Measurements from ENCODE around the gene PRR13.

PRR13 gene

DNA sequence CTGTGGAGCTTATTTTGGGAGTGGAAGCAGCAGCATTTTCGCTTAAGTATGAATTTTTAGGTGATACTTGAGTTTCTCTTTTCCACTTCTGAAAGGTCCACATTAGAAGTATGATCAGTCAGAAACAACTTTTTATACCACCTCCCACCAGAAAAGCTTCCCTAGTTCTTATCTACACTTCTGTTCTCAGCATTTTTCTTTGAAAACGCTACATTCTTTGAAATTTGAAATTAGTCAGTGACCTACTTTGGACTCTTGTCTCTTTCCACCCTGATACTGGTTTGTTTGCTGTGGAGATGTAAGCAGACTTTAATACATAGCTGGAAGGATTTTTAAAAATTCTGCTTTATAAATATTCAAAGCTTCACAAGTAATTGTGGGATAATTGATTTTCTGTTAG is 32.5 kb downstream of the PRR13 start:
- DNase-seq: no peak

DNA sequence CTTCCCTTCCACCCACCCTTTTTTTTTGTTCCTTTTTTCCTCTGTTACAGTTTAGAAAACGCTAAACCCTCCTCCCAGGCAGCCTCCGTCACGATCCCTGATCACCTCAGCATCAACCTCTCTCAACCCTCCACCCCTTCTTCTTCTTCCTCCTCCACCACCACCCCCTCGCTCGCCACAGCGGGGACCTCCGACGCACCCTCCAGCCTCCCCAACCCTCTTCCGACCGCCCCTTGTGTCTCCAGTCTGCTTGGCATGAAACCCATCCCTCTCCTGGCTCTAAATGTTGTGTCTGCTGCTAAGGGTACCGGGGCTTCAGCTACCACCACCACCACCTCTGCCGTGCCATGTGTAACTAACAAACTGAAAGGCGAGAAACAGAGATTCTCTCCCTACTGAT is 33.3 kb downstream of the PRR13 start:
- no peak for DNase-seq

GRCh38 chr12:53476769-53477209 is 35.3 kb downstream of the PRR13 start:
- peak; percentile 46 for DNase-seq

GRCh38 chr12:53478865-53479264 is 37.3 kb downstream of the PRR13 start:
- DNase-seq: no peak

DNA sequence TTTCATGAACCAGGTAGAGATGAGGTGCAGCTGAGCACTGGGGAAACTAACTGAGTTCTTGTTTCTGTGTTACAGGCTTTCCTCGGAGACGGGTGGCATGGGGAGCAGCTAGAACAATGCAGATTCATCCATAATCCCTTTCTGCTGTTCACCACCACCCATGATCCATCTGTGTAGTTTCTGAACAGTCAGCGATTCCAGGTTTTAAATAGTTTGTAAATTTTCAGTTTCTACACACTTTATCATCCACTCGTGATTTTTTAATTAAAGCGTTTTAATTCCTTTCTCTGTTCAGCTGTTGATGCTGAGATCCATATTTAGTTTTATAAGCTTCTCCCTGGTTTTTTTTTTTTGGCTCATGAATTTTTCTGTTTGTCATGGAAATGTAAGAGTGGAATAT is 37.8 kb downstream of the PRR13 start:
- no peak for DNase-seq

DNA sequence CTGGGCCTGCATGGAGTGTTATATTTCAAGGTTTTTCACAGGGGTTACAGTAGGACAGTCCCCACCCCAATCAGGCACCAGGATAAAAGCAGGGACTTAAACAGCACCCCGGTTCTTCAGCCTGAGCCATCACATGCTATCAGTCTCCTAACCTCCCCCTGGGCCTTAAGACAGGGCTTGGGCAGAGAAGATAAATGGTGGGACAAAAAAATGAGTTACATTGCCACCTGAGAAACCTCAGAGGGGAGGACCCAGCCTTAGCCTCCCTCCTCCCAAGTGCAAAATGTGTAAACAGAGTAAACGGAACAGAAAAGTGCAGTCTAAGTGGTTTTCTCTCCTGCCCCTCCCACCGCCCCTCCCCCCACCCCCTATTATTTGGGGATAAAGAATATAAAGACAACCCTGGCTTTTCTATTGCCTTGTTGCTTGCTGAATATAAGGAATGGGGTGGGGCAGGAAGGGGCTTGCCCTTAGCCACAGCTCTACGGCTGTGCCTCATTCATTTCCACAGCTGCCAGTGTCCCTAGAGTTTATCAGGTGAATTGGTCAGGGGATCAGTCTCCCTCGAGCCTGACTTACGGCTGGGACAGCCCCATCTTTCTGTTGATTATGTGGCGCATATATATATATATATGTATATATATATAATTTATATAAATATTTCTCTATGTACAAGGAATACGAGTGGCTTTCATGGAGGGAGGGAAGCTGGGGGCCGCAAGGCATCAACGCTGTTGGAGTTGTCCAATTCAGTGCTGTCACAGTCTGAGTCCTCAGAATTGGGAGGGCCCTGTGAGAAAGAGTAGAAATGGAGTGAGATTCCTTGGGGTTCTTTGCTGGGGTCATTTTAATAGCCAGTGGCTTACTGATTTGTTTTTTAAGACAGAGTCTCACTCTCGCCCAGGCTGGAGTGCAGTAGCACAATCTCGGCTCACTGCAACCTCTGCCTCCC is 39.2 kb downstream of the PRR13 start:
- no peak for DNase-seq

- DNase-seq: peak; percentile 51
Measured at GRCh38 chr12:53481458-53481857, 39.9 kb downstream of the PRR13 start.

DNA sequence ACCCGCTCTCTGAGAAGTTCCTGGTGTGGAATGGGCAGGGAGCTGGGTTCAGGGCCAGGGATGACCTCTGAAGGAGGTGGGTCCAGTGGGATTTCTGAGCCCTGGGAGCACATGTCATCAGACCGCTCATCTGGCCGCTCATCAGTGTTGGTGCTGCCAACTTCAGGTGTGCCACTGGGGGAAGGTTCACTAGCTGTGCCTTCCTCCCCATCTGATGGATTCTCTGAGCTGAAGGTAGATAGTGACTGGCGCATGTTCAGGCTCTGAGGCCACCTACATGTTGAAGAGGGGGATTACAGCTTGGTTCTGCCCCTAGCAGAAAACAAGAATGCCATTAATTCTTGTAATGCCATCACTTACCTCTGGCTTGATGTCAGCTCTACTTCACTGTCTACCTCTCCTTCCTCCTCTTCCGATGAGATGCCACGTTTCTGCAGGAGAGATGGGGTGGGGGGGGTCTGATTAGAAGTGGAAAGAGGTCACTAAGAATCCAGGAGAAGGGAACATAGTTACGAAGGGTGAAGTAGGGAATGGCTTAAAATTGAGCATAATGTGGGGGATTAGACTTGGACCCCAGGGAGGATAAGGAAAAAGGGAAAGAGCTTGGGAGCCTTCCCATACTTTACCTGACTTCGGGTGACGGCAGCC is 40.5 kb downstream of the PRR13 start:
- DNase-seq: peak; percentile 37

- DNase-seq: no peak
Measured at GRCh38 chr12:53482626-53483168, 41.2 kb downstream of the PRR13 start.

DNA sequence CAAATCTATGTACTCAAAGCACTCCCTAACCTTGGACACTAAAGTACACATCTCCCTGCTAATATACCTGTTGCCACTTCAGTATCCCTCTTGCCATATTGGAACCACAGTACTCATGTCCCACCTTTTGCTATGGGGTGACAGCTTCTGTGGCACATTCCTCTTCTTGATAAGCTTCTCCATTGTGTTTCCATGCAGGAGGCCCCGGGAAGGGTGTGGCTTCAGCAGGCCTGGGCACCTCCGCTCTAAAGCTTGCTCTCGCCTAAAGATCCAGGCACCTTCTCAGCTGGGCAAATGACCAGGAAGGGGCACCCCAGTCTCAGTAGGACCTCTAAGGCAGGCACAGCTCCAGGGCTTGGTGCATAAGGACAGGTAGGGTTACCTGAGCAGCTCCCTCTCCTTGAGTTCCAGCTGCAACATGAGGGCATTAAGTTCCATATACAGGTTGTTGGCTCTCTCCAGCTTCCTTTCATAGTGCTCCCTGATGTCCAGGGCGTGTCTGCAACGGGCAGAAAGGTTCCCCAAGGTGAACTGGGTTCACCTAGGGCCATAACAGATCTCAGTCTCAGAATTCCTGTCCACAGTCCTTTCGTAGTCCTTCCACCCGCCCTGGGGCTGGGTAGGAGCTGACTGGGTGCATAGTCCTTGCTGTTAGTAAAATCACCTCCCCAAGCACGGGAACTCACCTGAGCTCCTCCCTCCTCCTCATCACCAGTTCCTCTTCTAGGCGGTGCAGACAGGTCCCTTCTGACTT is 41.9 kb downstream of the PRR13 start:
- DNase-seq: no peak

DNA sequence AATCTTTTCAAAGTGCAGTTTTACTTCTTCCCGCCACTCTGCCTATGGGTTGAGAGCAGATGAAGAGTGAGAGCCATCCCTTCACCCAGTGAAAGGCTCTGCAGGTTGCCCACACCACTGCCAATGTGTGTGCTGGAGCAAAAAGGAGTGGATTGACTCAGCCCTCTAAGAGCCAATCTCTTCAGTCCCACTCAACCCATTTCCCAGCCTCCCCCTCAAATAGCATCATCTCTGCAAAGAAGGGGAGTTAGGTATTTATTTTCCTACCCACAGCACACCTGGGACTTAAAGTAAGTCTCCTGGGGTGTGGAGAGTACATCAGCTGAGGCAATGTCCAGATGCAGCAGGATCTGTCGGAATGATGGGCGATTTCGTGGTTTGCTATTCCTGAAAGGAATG is 42.4 kb downstream of the PRR13 start:
- no peak for DNase-seq

GRCh38 chr12:53484686-53485575 is 43.4 kb downstream of the PRR13 start:
- DNase-seq: no peak

DNA sequence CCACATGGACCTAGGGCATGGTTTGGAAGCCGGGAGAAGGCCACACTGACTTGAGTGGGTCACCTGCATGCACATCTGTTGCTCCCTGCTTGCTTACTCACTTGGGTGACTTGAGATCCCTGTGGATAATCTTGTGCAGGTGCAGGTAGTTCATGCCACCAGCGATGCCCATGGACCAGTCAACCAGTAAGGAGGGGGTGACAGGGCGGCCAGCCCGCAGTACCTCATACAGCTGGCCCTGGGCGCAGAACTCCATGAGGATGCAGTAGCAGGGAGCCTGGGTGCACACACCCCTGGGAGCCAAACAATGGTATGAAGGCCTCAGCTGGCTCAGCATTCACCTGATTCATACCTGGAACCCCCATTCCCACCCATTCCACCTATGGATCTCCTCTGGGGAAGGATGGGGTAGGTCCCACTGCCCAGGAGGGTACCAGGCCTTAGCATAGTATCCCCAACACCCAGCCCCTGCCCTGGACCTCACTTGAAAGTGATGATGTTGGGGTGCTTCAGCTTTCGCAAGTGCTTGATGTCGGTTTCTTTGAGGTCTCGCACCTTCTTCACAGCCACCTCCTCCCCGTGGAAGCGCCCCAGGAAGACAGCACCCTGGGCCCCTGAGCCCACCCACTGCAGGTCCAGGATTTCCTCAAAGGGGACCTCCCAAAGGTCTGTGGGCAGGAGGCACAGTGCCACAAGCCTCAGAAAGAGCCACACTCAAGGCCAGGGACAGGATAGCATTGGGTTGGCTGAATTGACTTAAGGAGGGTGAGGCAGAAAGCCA is 44.6 kb downstream of the PRR13 start:
- no peak for DNase-seq

DNA sequence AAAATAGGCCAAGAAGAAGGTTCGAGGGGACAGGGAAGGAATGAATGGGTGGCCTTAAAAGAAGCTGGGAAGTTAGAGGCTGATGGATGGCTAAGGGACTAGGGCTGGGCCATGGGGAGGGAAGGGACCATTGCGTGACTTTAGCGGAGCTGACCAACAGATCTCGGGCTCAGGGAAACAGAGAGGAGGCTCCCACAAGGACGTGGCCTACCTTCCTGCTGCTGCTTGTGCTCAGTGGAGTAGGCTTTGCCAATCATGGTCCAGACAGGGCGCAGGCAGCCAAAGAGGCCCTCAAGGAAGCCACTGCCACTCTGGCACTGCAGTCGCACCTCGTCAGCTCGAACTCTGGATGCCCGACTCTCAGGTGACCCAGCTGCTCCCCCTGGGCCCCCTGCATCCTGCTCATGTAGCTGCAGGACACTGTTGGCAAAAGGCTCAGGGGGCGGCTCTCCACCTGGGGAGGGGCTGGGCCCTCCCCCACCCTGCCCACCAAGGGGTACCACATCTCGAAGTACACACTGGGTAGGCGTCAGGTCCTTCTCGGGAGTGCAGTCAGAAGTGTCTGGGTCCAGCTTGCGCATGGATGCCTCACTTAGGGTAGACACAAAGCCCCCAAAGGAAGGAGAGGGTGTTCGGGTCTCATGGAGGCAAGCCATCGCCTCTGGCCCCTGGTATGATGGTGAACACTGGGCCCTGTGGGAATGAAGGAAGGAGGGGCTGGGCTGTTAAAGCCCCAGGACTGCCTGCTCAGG is 45.4 kb downstream of the PRR13 start:
- DNase-seq: no peak

DNA sequence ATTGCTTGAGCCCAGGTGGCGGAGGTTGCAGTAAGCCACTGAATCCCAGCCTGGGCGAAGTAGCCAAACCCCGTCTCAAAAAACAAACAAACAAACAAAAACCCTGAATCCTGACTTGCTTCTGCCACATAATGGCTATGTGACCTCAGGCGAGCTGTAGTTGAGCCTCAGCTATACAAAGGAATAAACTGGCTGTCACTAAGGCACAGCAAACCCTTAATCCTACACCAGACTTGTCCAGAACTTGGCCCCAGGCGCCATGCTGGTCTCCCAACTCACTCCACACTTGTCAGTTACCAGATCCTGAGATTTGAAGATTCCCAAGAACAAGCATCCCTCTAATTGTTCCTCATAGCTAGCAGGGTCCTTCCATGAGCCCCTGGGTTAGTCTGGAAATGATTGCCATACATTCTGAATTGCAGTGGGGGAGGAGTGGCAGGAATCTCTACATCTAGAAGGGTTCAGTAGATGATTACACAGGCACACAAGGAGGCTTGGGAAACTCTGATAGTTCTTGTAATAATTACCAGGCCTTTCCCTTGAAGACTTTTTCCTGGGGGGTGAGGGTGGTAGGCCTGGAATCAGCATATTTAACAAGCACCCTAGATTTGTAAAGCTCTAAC is 47.8 kb downstream of the PRR13 start:
- DNase-seq: no peak

DNA sequence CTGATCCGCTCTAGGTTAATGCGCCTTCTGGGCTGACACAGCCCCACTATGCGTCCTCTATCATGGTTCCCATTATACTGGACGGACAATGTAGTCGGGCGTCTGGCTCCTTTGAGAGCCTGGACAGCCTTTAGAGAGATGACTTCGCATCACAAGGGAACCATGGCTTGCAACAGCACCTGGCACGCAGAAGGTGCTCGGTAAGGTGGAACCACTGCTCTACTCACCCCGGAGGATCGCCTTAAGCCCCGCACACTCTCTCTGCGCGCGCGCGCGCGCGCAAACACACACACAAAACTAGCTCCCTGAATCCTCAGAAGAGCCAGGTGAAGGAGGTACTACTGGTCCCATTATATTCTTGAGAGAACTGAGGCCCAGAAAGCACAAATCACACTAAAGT is 50.7 kb downstream of the PRR13 start:
- DNase-seq: no peak

- DNase-seq: peak; percentile 88
Measured at GRCh38 chr12:53492830-53493609, 51.5 kb downstream of the PRR13 start.

- DNase-seq: no peak
Measured at GRCh38 chr12:53493610-53494391, 52.3 kb downstream of the PRR13 start.
